ENCODE results near the gene OR2AE1.

- no peak for TF ChIP-seq CTCF (IDR thresholded peaks at IDR 0.05; ENCODE audit: low read length)
- no peak for TF ChIP-seq EZH2 (IDR thresholded peaks at IDR 0.05; ENCODE audit: borderline replicate concordance, low read length)
Measured at GRCh38 chr7:99828811-99829210, 48.0 kb downstream of the OR2AE1 start.

Data from OCI-LY1 (cell line).